HG02973 (cell line): ENCODE measurements around the gene ZNF516.
A peak's percentile ranks its signal among the peaks of the same experiment; 100 is the strongest.

Experiments
- ATAC-seq: cut with Tn5 transposase; IDR thresholded peaks from one replicate; pipeline ENCODE4 v1.9.1; 2021; ENCODE audit warnings: moderate library complexity; ENCODE audit not compliant: unreplicated experiment

ZNF516 gene

GRCh38 chr18:76387608-76388007 is 107.4 kb downstream of the ZNF516 start:
- ATAC-seq, result no peak

GRCh38 chr18:76386886-76387285 is 108.2 kb downstream of the ZNF516 start:
- ATAC-seq, result no peak

GRCh38 chr18:76386071-76386470 is 109.0 kb downstream of the ZNF516 start:
- ATAC-seq, result no peak

GRCh38 chr18:76385681-76385975 is 109.4 kb downstream of the ZNF516 start:
- no peak for ATAC-seq

GRCh38 chr18:76384861-76385680 is 110.0 kb downstream of the ZNF516 start:
- ATAC-seq, result no peak

- no peak for ATAC-seq
Observed at GRCh38 chr18:76384114-76384790, 110.8 kb downstream of the ZNF516 start.

GRCh38 chr18:76383636-76384035 is 111.4 kb downstream of the ZNF516 start:
- ATAC-seq, result no peak

GRCh38 chr18:76382275-76382674 is 112.8 kb downstream of the ZNF516 start:
- no peak for ATAC-seq

GRCh38 chr18:76380791-76381405 is 114.1 kb downstream of the ZNF516 start:
- ATAC-seq, result no peak

- no peak for ATAC-seq
Observed at GRCh38 chr18:76380127-76380729, 114.8 kb downstream of the ZNF516 start.

GRCh38 chr18:76379226-76380126 is 115.6 kb downstream of the ZNF516 start:
- ATAC-seq, result no peak

GRCh38 chr18:76378526-76379215 is 116.4 kb downstream of the ZNF516 start:
- ATAC-seq, result no peak

GRCh38 chr18:76377359-76377756 is 117.7 kb downstream of the ZNF516 start:
- no peak for ATAC-seq

- ATAC-seq, result no peak
Observed at GRCh38 chr18:76376668-76377358, 118.2 kb downstream of the ZNF516 start.

- no peak for ATAC-seq
Observed at GRCh38 chr18:76376225-76376624, 118.8 kb downstream of the ZNF516 start.

- ATAC-seq, result peak; percentile 85
Observed at GRCh38 chr18:76374330-76375281, 120.4 kb downstream of the ZNF516 start.

GRCh38 chr18:76373297-76373696 is 121.7 kb downstream of the ZNF516 start:
- ATAC-seq, result no peak
